DMS114 treated with DMSO at 0.1 percent for 48 hours (cell line): ENCODE measurements around the gene C2CD5.
A peak's percentile ranks its signal among the peaks of the same experiment; 100 is the strongest.
"Not testable (repeated sequence)": the region's sequence is repeated elsewhere in the genome, so short reads cannot be mapped to it uniquely, and the experiment has no call there.

ENCODE experiments used
- DNase-seq: peaks from one replicate; lab custom pipeline; 2025; ENCODE audit not compliant: unreplicated experiment; lab: John Stamatoyannopoulos, UW

The C2CD5 gene

GRCh38 chr12:22544038-22544979 lies at the start of gene C2CD5:
Gene C2CD5, minus strand, starts transcription at chr12:22544542. Its CDS starts 392 bp downstream, at chr12:22544150.
- DNase-seq, result peak; percentile 97

- DNase-seq, result no peak
Measured at GRCh38 chr12:22593864-22594263, 49.5 kb upstream of the C2CD5 start.

- no peak for DNase-seq
Measured at GRCh38 chr12:22588817-22589216, 44.5 kb upstream of the C2CD5 start.

- no peak for DNase-seq
Measured at GRCh38 chr12:22578328-22578727, 34.0 kb upstream of the C2CD5 start.

GRCh38 chr12:22577667-22578066 lies 33.3 kb upstream of the C2CD5 start:
- no peak for DNase-seq

- no peak for DNase-seq
Measured at GRCh38 chr12:22576473-22576872, 32.1 kb upstream of the C2CD5 start.

- no peak for DNase-seq
Measured at GRCh38 chr12:22576065-22576464, 31.7 kb upstream of the C2CD5 start.

- DNase-seq, result no peak
Measured at GRCh38 chr12:22574921-22575320, 30.6 kb upstream of the C2CD5 start.

- no peak for DNase-seq
Measured at GRCh38 chr12:22573181-22573580, 28.8 kb upstream of the C2CD5 start.

- DNase-seq, result no peak
Measured at GRCh38 chr12:22569253-22569652, 24.9 kb upstream of the C2CD5 start.

GRCh38 chr12:22562036-22563028 lies 18.0 kb upstream of the C2CD5 start:
- DNase-seq, result no peak

- not testable (repeated sequence) for DNase-seq
Measured at GRCh38 chr12:22554750-22555149, 10.4 kb upstream of the C2CD5 start.

GRCh38 chr12:22551624-22552023 lies 7.3 kb upstream of the C2CD5 start:
- no peak for DNase-seq

GRCh38 chr12:22545255-22545654 lies 913 bp upstream of the C2CD5 start:
- DNase-seq, result no peak

GRCh38 chr12:22543246-22544037 lies 900 bp downstream of the C2CD5 start:
- DNase-seq, result no peak

- DNase-seq, result no peak
Measured at GRCh38 chr12:22541496-22542155, 2.7 kb downstream of the C2CD5 start.

GRCh38 chr12:22539055-22539454 lies 5.3 kb downstream of the C2CD5 start:
- no peak for DNase-seq

GRCh38 chr12:22538311-22538710 lies 6.0 kb downstream of the C2CD5 start:
- DNase-seq, result no peak

- no peak for DNase-seq
Measured at GRCh38 chr12:22536971-22537544, 7.3 kb downstream of the C2CD5 start.
